ENCODE data around the gene CACNB4. TPM values are rescaled to one million over a fixed set of nuclear protein-coding genes. Genes with fewer than 3 reads are reported as not detected.
"Not testable (repeated sequence)": the region's sequence is repeated elsewhere in the genome, so short reads cannot be mapped to it uniquely, and the experiment has no call there.

The CACNB4 gene
- total RNA-seq, 1 donor from 2014 or later = 17.3 TPM

- H3K4me3 ChIP-seq = no peak overlapping the region
- ATAC-seq (no peak), DNase-seq (no peak)
- intact Hi-C loops (cut with DNase I) = no loop called here
- H3K4me1 ChIP-seq = peaks cover 17% of the 10 kb centered on the region
- H3K27ac ChIP-seq = no peak overlapping the region
- H3K36me3 ChIP-seq = no peaks in the 10 kb centered on the region
- TF ChIP-seq CTCF (IDR thresholded peaks at IDR 0.05) = no peak
- no peaks in the 10 kb centered on the region for H3K9me3 ChIP-seq
- H3K27me3 ChIP-seq (ENCODE audit: low read depth) = no peaks in the 10 kb centered on the region
These were observed 153.7 kb downstream of the CACNB4 start for GRCh38 chr2:151945186-151945585.

DNA sequence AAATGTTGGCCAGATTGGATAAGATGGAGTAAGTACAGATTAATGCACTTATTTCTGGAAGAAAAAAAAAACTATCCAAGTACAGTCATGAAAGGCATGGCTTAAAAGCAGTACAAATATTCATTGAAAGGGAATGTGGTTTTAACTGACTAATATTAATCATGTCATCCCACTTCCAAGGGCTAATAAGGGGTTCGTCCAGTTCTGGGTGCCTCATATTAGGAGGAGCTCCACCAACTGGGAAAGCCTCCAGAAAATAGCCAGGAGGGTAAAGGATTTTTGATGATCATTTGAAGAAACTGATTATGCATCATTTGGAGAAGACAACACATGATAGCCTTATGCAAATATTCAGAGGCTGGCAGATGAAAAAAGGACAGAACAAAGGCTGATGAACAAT lies 155.4 kb downstream of the CACNB4 start:
- H3K9me3 ChIP-seq = no peaks in the 10 kb centered on the region
- no peak overlapping the region for H3K4me3 ChIP-seq
- H3K27me3 ChIP-seq (ENCODE audit: low read depth) = no peaks in the 10 kb centered on the region
- H3K27ac ChIP-seq = no peak overlapping the region
- no peak for TF ChIP-seq CTCF (IDR thresholded peaks at IDR 0.05)
- intact Hi-C loops (cut with DNase I) = no loop called here
- ATAC-seq (no peak), DNase-seq (no peak)
- no peaks in the 10 kb centered on the region for H3K36me3 ChIP-seq
- H3K4me1 ChIP-seq = peaks cover 14% of the 10 kb centered on the region

- intact Hi-C loops (cut with DNase I); H3K4me1 ChIP-seq; H3K27ac ChIP-seq; H3K27me3 ChIP-seq (ENCODE audit: low read depth); H3K36me3 ChIP-seq; H3K4me3 ChIP-seq; DNase-seq; ATAC-seq; H3K9me3 ChIP-seq: not testable (repeated sequence)
These were observed 156.2 kb downstream of the CACNB4 start for GRCh38 chr2:151942540-151943205.

GRCh38 chr2:151937966-151938365 lies 160.9 kb downstream of the CACNB4 start:
- Histone ChIP-seq H3K4me1 (no peaks in the 10 kb centered on the region), H3K4me3 (no peak overlapping the region), H3K36me3 (no peaks in the 10 kb centered on the region), H3K27me3 (ENCODE audit: low read depth) (no peaks in the 10 kb centered on the region), H3K27ac (no peak overlapping the region), H3K9me3 (no peaks in the 10 kb centered on the region)
- DNase-seq = no peak
- no peak for ATAC-seq
- no peak for TF ChIP-seq CTCF (IDR thresholded peaks at IDR 0.05)
- intact Hi-C loops (cut with DNase I) = no loop called here

DNA sequence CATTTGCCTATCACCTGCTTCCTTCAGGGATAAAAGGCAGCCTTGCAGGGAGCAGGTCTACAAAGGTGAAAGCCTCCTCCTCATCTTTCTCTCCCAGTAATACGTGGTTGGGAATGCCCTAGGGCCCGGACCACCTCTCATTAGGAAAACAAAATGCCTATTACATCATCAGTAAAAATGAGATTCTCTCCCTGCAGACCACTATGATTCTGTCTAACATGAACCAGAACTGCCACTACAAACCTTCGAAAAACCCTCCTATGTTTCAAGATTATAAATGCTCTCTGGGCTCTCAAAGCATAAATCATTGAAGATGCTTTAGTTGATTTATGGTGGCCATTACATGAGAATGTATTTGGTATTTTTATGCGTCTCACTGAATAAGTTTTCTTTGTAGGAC lies 162.2 kb downstream of the CACNB4 start:
- no peak overlapping the region for H3K4me3 ChIP-seq
- no peak overlapping the region for H3K27ac ChIP-seq
- TF ChIP-seq CTCF (IDR thresholded peaks at IDR 0.05) = no peak
- H3K27me3 ChIP-seq (ENCODE audit: low read depth) = no peaks in the 10 kb centered on the region
- H3K9me3 ChIP-seq = no peaks in the 10 kb centered on the region
- H3K36me3 ChIP-seq = no peaks in the 10 kb centered on the region
- ATAC-seq (no peak), DNase-seq (no peak)
- no peaks in the 10 kb centered on the region for H3K4me1 ChIP-seq
- intact Hi-C loops (cut with DNase I) = no loop called here

DNA sequence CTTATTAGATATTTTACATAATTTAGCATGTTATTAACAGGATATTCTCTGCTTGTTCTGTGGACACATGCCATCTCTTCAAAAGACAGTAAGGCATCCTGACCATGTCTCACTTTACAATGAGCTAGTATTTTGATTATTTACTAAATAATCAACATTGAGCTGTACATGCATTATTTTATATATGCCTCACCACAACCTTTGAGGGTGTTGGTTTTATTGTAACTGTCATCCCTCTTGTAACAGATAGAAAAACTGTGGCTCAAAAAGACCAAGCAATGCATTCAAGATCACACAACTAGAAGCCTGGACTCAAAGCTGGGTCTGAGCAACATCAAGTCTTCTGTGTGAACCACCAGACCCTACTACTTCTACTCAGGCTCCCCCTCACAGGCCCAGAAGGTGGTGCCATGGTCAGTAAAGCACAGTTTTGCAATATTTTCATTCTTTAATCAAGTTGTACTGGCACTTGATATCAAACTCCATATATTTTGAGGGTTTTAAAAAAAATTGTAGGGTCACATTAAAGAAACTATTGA lies 165.5 kb downstream of the CACNB4 start:
- Histone ChIP-seq H3K4me1 (no peaks in the 10 kb centered on the region), H3K9me3 (no peaks in the 10 kb centered on the region), H3K27ac (no peak overlapping the region), H3K36me3 (no peaks in the 10 kb centered on the region), H3K27me3 (ENCODE audit: low read depth) (no peaks in the 10 kb centered on the region), H3K4me3 (no peak overlapping the region)
- no peak for ATAC-seq
- no peak for DNase-seq
- intact Hi-C loops (cut with DNase I) = no loop called here
- no peak for TF ChIP-seq CTCF (IDR thresholded peaks at IDR 0.05)
